Colonic mucosa (tissue), 4 donors: ENCODE results near the gene CMC1. TPM values are rescaled to one million over a fixed set of nuclear protein-coding genes. Genes with fewer than 3 reads are reported as not detected.

ENCODE experiments used
- DNase-seq: peaks from one replicate; pipeline ENCODE4 v3.0.0-alpha.2; 2020
- H3K27ac ChIP-seq: fragments of 200-600 bp; one replicate; pipeline ENCODE4 v1.8.0; 2021
- H3K27me3 ChIP-seq: fragments of 200-600 bp; one replicate; pipeline ENCODE4 v1.8.0; 2021
- H3K36me3 ChIP-seq: fragments of 200-600 bp; one replicate; pipeline ENCODE4 v1.8.0; 2021
- H3K4me1 ChIP-seq: fragments of 200-600 bp; one replicate; pipeline ENCODE4 v1.8.0; 2021; ENCODE audit warnings: mild to moderate bottlenecking
- H3K4me3 ChIP-seq: fragments of 200-600 bp; one replicate; pipeline ENCODE4 v1.8.0; 2021
- H3K9ac ChIP-seq, 2 donors: one replicate each; pipeline ENCODE4 v1.7.0; 2013; ENCODE audit warnings: control low read depth in 2 of 2, low read depth in 2 of 2, low read length in 2 of 2
- H3K9me3 ChIP-seq: fragments of 200-600 bp; one replicate; pipeline ENCODE4 v1.8.0; 2021
- CTCF ChIP-seq: fragments of 200-600 bp; IDR thresholded peaks from one replicate; pipeline ENCODE4 v1.8.0; 2022; ENCODE audit warnings: antibody characterized with exemption, mild to moderate bottlenecking
- intact Hi-C: fragments of 100-400 bp; cut with DNase I; formaldehyde crosslinking; loops from one replicate; pipeline ENCODE4 v1.14.1; 2022
- total RNA-seq, 2 donors: library from RNA; stranded (reverse); fragmentation: NEBNext Ultra II Directional in 1 of 2; extraction: Animal tissue kit (Norgen Biotek cat#: 25700) in 1 of 2; gene quantifications; one replicate each; pipeline ENCODE4 v1.2.1, GENCODE V29; 2021
- donor health status: healthy.
- donor health status: DM: no; HTN: no; CAD: no.
- donor health status: DM: no; HTN: no; CAD: no.

CMC1 gene
- total RNA-seq, 2 donors from 2014 or later: 29.7 to 41.5 TPM

GRCh38 chr3:28334552-28334951 lies 93.1 kb downstream of the CMC1 start:
- no peaks in the 10 kb centered on the region for H3K4me1 ChIP-seq
- no peaks in the 10 kb centered on the region for H3K36me3 ChIP-seq
- H3K27ac ChIP-seq: no peak overlapping the region
- intact Hi-C loops: no loop called here
- DNase-seq: no peak
- no peak for TF ChIP-seq CTCF
- no peaks in the 10 kb centered on the region for H3K27me3 ChIP-seq
- no peaks in the 10 kb centered on the region for H3K9me3 ChIP-seq
- H3K4me3 ChIP-seq: no peak overlapping the region
- no peak overlapping the region for H3K9ac ChIP-seq

- H3K36me3 ChIP-seq: no peaks in the 10 kb centered on the region
- H3K9ac ChIP-seq: no peak overlapping the region
- intact Hi-C loops: no loop called here
- no peak overlapping the region for H3K27ac ChIP-seq
- H3K27me3 ChIP-seq: no peaks in the 10 kb centered on the region
- no peak for TF ChIP-seq CTCF
- DNase-seq: no peak
- H3K4me3 ChIP-seq: no peak overlapping the region
- no peaks in the 10 kb centered on the region for H3K4me1 ChIP-seq
- no peaks in the 10 kb centered on the region for H3K9me3 ChIP-seq
These were observed 93.8 kb downstream of the CMC1 start for GRCh38 chr3:28335246-28335645.

GRCh38 chr3:28337230-28337629 lies 95.8 kb downstream of the CMC1 start:
- H3K36me3 ChIP-seq: no peaks in the 10 kb centered on the region
- DNase-seq: no peak

DNA sequence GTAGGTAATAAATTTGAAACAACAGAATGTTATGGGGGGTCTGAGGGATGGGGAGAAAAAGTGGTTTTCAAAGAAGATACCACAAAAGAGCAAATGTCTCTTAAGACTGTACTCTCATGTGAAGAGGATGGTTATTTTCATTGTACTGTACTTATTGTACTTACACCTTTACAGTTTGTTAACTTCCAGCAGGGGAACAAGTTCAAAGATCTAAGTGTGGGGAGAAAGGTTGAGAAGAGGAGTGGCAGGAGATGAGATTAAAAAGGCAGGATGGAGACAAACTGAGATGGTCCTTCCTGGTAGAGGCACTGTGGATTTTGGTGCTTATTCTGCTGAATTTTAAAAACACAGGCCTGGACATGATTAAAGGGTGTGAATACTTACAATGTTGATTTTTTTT lies 101.7 kb downstream of the CMC1 start:
- no peak for DNase-seq
- intact Hi-C loops: no loop called here
- no peak overlapping the region for H3K9ac ChIP-seq
- no peak for TF ChIP-seq CTCF
- H3K4me1 ChIP-seq: peaks cover 3% of the 10 kb centered on the region
- no peak overlapping the region for H3K27ac ChIP-seq
- no peaks in the 10 kb centered on the region for H3K27me3 ChIP-seq
- H3K4me3 ChIP-seq: no peak overlapping the region
- no peaks in the 10 kb centered on the region for H3K36me3 ChIP-seq
- no peaks in the 10 kb centered on the region for H3K9me3 ChIP-seq

More at GRCh38 chr3:28337230-28337629, 95.8 kb downstream of the CMC1 start:
- no peak overlapping the region for H3K27ac ChIP-seq
- TF ChIP-seq CTCF: no peak
- intact Hi-C loops: no loop called here
- H3K27me3 ChIP-seq: no peaks in the 10 kb centered on the region
- H3K4me1 ChIP-seq: no peaks in the 10 kb centered on the region
- no peak overlapping the region for H3K4me3 ChIP-seq
- no peak overlapping the region for H3K9ac ChIP-seq
- H3K9me3 ChIP-seq: no peaks in the 10 kb centered on the region

DNA sequence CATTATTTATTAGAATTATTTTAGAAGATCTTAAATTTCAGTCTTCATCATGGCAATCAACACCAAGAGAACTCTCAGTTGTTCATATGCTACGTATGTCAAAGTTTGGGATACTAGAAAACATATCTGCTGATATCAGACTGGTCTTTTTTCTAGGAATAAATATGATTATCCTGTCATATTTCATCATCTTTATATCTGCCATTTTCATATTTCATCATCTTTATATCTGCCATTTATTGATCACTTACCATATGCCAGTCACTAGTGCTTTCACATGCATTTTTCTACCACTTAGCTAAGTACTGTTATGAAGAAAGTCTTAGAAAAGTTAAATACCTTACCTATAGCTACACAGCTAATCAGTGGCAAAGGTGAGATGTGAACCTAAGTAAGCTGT lies 104.3 kb downstream of the CMC1 start:
- H3K27me3 ChIP-seq: no peaks in the 10 kb centered on the region
- no peak overlapping the region for H3K9ac ChIP-seq
- peaks cover 3% of the 10 kb centered on the region for H3K4me1 ChIP-seq
- no peak overlapping the region for H3K4me3 ChIP-seq
- TF ChIP-seq CTCF: no peak
- H3K27ac ChIP-seq: no peak overlapping the region
- H3K9me3 ChIP-seq: no peaks in the 10 kb centered on the region
- H3K36me3 ChIP-seq: no peaks in the 10 kb centered on the region
- intact Hi-C loops: no loop called here
- DNase-seq: no peak
